HG03039 (cell line): ENCODE measurements around the gene EEFSEC.

Source experiments
- ATAC-seq: cut with Tn5 transposase; IDR thresholded peaks from one replicate; pipeline ENCODE4 v1.9.1; 2021; ENCODE audit warnings: mild to moderate bottlenecking, moderate library complexity; ENCODE audit not compliant: unreplicated experiment

EEFSEC gene

DNA sequence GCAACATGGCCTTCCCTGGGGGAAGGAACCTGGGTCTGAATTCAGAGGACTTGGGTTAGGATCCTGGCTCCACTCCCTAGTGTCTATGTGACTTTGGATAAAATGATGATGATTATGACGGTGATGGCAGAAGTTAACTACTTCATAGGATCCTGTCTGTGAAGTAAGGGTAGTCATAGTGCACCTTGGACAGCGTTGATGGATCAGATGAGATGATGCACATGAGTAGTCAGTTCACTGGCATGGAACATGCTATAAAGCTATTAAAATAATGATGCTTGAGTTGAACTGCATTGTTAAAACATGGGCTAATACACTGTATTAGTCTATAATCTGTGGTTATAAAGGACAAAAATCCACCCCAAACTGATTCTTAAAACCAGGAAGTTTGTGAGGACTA, 62.0 kb downstream of the EEFSEC start:
- ATAC-seq = no peak

DNA sequence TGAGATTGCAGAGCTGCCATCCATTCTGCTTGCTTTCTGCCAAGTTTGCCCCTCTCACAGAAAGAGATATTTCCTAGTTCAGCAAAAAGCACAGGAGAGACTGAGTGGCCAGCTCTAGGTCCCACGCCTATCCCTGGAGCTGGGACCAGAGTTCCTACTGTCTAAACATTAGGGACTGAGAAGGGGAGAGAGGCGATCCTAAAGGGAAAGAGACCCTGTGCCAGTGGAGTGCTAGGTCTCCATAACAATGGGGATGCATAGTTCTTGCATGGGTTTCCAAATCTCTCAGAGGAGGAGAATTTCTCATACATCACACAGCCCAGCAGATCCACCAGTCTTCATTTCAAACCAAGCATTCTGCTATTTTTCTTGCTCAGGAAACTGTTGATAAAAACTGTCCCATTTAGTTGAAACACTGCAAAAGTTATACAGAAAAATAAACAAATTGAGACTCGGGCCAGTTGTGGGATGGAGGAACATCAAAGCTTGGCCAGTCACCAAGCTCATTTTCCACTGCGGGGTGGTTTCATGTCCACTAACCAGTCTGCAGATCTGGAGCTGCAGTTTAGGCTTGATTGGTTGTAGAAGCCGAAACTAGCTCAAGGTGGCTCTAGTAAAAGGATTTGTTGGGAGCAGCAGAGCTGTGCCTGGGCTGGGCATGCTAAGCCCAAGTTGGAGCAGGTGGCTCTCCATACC, 62.7 kb downstream of the EEFSEC start:
- ATAC-seq = no peak

DNA sequence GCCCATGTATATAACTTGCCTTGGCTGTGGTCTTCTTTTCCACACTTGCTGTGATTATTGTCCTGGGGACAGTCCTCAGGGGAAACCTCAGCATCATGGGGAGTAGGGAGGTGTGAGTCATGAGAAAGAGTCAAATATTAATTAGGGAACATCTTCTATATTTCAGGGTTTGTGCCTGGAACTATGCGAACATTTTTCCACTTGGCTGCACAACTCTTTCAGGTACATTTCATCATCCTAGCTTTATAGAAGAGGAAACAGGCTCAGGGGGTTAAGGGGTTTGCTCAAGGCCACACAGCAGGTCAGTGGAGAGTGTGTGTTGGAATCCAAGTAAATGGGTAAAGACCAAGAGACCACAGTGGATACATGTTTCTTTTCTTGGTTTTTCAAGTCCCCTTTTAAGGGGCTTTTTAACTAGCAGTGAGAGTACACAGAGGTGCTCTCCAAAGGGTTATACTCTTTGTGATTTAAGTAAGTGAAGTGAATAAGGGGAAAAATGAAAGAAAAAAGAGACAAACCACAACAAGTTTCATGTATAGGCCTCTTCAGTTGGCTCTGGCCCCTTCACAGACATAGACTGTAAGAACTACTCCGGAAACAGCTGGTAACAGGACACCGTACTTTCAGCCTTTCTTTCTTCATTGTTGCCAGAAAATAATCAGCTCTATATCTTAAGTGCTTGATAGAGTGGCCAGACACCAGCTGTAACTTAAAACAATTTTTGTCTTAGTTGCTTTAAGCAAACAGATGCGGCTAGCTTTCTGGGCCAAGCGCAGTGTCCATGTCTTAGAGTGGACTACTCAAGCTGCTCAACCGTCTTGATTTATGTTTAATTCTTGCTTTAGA, 64.6 kb downstream of the EEFSEC start:
- ATAC-seq = no peak

DNA sequence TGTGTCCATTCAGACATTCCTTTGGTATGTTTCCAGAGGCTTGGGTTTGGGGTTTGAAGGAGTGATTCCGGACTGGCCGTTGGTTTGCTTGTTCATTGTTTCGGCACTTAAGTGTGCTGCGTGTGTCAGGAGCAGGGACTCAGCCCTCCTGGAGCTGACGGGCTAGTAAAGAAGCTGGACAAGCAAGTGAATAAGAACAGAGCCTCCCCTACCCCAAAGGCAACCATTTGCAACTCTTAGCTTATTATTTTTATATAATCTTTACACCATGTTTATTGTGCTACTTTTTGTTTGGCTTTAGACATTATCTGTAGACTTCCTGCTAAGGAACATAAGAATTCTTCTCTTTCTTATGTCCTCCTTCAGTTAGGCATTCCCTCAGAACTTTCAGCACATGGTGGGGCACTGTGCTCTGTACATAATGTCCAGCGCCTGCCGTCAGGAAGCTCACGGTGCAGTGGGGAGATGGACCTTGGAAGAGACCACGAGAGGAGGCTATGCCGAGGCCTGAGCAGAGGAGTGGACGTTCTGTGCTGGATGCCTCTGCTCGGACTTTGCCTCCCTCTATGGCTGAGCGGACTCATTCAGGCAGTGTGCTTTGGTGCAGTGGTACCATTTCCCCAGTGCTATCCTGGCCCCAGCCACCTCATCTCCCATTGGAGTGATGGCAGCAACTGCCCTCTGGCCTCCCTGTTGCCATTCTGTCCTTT, 65.4 kb downstream of the EEFSEC start:
- no peak for ATAC-seq

DNA sequence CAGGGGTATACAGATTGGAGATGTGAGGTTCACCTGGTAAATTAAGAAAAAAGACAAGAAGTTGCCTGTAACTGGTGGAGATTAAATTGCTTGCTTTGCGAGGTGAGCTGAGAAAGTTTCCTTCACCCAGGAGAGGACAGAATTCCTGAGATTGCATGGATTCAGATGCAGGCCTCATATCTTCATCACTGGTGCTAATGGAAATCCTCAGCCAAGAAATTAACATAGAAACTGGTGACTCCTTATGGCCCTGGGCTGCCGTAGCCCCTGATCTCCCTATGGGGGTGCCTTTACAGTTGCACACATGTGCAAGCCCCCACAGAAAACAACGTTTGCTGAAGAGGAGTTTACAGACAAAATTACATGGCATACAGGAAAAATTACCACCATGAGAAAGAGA, 68.0 kb downstream of the EEFSEC start:
- ATAC-seq = no peak

DNA sequence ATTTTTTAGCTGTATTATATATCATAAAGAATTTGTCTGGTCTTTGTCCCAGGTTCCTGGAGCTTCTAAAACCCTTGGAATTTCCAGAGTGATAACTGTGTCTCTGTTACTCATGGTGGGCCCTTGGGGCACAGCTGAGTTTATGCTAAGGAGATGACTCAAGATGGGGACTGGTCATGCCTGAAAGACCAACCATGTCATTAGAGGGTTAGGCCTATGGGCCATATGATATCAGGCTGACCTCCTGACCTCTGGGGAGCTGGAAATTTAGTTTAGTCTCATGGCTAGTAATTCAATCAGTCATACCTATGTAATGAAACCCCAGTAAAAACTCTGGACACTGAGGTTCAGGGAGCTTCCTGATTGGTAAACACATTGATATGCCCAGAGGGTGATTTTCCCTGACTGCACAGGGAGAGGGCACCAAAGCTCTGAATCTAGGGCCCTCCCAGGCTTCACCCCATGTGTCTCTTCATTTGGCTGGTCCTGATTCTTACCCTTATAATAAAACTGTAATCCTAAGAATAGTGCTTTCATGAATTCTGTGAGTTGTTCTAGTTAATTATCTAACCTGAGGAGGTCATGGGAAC, 69.6 kb downstream of the EEFSEC start:
- ATAC-seq = no peak

DNA sequence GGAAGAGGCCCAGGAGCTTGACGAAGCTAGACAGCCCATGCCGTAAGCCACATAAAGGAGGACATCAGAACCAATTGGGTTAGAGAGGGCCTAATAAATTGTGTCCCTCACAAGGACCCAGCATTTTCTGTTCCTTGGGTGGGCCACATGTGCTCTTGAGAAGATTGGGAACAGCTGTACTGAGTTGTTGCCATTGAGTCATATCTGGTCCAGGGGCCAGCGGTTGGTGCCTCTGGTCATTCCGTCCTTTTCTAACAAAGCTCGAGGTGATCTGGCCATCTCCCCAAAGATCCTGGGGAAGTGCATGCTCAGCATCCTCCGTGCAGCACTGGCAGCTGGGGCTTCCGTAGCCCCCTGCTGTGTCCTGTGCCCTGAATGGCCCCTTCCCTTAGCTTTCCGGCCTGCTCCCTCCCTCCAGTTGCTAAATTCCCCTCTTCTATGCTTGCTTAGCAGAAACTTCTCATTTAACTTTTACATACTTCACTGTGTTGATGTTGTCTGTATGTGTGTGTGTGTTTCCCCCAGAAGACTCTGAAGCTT, 73.0 kb downstream of the EEFSEC start:
- ATAC-seq = no peak

DNA sequence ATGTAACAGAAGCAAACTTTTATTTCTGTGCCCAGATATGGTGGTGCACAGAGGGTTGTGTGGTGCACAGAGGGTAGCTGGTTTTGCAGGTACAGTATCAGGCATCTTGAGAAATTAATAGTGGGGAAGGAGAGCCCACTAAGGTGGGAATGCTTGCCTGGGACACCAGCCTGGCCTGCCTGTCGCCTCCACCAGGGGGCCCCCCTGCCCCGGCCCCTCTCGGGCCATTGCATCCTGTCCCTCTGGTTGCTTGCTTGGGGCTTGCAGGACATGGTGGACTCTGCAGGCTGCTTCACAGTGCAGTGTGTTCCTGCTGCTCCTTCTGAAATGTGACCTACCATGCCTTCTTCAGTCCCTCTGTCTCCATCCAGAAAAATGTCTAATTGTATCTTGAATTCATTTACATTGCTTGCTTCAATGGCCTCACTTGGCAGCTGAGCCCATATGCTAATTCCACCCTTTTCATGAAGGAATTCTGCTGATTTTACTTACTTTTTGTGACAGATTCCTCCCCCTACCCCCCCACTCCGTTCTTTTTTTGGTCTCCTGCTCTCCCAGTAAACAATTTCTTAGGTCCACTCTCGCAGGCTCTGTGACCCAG, 73.6 kb downstream of the EEFSEC start:
- ATAC-seq = no peak

DNA sequence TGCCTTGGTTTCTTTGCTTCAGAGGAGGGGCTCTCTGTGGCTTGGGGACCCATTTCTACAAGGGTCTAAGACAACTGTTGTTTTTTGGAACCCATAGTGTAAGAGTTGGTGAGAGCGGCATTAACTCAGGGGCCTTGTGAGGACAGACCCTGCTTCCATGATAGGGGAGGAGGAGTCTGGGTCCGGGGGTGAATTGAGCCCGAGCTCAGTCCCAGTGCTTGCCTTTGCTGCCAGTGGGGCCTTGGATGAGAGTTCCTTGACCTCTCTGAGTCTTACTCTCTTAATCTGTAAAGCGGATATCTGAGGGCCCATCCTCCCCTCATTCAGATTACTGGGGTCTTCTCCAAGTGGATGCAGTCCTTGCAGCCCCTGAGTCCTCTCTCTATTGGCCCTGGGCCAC, 74.2 kb downstream of the EEFSEC start:
- ATAC-seq = no peak

DNA sequence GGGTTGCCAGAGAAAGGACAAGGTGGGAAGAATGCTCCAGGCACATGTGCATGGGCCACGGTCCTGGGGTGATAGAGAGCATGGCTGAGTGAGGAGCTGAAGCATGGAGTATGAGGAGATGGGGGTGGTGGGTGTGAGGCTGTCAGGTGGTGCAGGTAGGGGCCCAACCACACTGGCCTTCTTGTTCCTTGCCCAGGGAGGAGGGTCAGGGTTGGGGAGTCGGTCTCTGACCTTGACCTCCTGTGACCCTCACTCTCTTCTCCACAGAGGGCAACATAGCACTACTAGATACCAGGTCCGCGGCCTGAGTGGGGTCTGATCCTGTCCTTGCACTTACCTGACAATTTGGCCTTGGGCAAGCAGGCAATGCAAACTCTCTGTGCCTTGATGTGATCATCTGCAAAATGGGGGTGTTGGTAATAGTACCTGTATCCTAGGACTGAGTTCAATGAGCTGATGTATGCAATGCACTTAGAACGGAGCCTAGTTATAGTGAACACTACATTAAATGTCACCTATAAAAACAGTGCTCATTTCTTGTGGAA, 75.2 kb downstream of the EEFSEC start:
- ATAC-seq = no peak

DNA sequence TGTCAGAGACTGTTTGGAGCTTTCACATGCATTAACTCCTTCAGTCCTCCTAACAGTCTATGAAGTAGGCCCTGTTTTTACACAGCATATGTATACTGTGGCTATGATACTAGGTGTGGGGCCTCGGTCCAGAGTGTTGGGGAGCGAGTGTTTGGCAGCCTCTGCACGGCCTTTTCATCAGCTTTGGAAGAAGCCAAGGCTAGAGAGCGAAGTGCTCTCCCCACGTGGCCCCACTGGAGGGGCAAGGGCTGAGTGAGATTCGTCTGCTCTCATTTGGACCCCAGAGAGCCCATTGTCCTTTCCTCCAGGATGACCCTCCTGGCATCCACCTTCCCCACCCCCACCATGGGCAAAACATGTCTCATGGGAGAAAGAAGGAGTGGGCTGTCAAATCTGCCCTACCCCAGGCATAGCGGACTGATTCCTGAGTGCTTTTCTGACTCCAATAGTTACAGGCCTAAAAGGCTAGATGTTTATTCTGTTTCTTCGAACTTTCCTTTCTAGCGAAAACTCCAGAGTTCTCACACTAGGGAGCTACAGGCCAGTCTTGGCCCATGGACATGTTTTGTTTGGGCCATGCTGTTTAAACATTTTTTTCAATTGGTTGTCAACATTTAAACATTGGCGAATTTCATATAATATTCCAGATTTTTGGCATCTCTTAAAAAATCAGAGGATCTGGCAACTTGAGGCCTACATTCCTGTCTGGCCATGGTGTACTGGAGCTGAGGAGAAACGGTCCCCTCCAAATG, 76.0 kb downstream of the EEFSEC start:
- no peak for ATAC-seq

DNA sequence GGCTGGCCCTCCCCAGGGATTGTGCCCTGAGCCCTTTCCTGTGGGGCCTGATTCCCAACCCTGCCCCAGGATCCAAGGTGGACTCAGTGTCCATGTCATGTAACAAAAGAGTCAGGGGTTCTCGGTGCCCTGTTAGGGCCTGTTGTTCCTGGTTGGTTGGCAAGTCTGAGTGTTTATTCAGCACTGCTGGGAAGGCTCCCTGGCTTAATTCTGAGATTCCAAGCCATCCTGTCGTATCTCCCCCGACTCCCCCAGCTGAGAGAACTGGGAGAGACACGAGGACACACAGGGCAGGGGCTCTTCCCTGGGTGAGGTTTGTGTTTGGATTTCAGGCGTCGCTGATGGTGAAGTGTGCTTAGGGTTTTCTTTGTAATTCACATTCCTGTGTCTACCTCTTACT, 78.3 kb downstream of the EEFSEC start:
- ATAC-seq = no peak

DNA sequence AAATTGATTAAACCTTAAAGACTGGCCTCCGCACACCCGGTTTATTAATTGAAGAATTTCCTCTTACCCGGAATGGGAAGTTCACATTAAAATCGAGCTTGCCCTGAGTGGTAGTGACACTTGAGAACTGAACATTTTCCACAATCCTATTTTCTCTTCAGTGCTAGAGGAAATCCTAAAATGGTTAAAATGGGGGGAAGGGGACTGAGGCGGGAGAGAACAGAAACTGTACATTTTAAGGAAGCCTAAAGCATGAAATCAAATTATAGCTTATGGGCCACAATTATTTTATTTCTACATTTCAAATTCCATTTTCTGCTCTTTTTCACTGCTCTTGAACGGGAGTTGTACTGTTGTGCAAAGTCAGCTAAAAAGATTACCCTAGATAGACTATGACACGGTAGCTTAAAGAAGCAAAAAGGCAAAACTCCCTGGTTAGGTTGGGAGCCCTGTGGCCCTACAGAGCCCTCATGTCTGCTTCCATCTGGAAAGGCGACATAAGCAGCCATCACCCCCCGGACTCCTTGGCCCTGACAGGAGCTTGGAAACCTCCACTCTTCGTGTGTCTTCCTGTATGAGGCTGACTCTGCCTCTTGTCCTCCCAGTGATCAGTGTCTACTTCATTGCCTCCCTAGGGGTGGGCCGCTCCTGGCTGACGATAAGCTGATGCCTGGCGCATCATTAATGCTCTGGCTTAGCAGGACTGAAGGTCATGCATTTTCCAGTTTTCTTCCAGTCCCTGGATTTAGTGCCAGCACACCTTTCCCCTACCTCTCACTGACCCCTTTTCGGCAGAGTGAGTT, 79.3 kb downstream of the EEFSEC start:
- no peak for ATAC-seq

DNA sequence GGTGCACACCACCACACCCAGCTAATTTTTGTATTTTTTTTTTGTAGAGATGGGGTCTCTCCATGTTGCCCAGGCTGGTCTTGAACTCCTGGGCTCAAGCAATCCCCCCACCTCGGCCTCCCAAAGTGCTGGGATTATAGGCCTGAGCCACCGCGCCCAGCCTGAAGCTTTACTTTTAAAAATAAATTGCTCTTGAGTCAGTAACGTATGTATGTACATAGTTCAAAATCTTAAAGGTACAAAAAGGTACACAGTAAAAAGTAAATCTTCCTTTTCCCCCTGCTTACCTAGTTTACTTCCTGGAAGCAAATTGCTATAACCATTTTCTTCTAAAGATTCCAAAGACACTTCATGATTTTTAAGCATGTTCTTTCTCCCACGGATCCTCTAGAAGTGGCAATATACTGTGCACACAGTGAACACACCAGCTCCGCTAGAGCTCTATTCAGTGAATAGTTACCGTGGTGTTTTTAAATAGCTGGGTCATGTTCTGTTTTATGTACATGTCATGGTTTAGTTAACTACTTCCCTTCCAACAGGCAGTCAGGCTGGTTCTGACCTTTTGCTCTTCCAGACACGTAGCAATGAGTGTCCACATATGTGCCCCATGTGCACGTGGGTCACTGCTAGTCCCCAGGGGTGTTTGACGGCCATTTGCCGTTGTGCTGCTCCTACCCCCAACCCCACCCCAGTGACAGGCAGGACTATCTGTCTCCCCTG, 82.1 kb downstream of the EEFSEC start:
- no peak for ATAC-seq

DNA sequence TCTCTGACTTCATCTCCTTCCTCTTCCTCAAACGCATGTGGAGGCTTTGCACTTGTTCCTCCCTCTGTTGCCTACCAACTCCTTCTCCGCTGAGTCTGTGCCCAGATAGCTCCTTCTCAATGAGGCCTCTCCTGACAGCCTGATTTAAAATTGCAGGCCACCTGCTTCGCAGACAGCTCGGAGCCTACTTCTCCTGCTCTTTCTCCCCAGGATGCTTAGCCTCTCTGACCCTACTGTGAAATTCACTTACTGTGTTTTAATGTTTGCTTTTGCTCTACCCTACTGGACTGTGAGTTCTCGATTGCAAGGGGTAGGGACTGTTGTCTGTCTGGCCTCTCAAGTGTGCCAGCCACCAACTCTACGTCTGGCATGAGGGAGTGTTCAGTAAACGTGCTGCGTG, 83.4 kb downstream of the EEFSEC start:
- ATAC-seq = no peak

DNA sequence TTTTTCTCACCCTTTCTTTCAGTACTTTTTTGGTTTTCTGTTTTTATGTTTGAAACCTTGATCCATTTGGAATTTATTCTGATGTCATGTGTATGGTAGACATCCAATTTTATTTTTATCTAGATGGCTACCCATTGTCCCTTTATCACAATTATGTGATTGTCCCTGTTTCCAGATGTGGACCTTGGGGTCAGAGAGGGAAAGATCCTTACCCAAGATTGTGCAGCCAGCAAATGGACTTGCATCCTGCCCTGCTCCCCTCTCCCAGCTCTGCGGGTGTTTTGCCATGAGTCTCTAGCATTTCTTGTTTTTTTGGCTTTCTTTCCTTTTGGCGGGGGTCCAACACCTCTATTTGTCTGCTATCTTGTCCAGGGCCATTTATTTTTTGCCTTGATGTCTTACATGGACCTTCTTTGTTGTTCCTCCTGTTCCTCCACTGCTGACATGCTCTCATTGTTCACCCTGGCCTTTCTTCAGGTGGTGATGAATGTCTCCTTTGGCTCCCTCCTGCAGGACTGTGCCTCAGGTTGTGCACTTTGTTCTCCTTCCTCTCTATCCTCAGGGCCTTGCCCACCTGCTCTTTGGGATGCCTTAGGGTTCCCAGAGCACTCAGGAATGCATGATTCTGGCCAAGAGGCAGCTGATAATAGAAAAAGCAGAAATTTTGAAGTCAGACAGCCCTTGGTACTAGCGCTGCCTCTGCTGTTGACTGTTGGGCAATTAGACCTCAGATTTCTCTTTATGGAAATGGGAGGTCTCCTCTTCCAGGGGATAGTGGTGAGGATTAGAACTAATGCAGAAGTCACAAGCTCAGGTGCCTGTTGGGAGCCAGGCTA, 84.3 kb downstream of the EEFSEC start:
- no peak for ATAC-seq

DNA sequence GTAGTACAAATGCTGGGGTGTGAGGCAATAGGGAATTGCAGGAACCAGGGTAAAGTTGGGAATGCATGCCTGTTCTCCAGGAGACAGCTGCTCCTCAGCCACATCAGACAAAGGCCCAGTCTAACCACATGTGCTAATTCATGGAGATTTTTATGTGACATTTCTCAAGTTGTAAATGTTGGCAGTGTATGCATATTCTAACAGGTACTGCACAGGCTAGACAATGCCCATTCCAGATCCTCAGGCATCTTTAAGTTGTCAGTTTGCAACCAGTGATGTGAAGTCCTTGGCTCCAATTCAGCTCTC, 84.9 kb downstream of the EEFSEC start:
- no peak for ATAC-seq

DNA sequence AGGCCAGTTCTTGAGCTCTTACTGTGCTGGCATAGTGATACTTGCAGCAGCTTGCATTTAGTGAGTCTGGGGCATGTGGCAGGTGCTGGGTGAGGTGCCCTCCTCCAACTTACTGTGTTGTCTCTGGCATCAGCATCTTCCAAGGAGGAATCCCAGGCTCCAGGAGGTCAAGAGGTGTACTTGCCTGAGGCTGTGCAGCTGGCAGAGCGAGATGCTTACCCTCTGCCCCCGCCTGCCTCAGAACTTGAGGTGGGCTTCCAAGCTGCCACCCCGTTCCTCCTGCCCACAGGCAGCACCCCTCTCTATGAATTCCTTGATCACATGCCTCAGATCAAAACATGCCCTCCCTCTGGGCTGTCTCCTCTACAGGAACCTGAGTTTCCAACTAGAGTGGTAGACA, 86.0 kb downstream of the EEFSEC start:
- ATAC-seq = no peak
